Activated CD4-positive, alpha-beta T cell treated with anti-CD3 and anti-CD28 coated beads for 24 hours (primary cell): Measurements from ENCODE around the gene LAMA1.
"Not testable (repeated sequence)": the region's sequence is repeated elsewhere in the genome, so short reads cannot be mapped to it uniquely, and the experiment has no call there.

ENCODE experiments used
- DNase-seq, 2 donors: peaks; one replicate each; pipeline ENCODE4 v3.0.0-alpha.2; 2020; ENCODE audit warnings: low read depth in 2 of 2

LAMA1 gene, protein sequence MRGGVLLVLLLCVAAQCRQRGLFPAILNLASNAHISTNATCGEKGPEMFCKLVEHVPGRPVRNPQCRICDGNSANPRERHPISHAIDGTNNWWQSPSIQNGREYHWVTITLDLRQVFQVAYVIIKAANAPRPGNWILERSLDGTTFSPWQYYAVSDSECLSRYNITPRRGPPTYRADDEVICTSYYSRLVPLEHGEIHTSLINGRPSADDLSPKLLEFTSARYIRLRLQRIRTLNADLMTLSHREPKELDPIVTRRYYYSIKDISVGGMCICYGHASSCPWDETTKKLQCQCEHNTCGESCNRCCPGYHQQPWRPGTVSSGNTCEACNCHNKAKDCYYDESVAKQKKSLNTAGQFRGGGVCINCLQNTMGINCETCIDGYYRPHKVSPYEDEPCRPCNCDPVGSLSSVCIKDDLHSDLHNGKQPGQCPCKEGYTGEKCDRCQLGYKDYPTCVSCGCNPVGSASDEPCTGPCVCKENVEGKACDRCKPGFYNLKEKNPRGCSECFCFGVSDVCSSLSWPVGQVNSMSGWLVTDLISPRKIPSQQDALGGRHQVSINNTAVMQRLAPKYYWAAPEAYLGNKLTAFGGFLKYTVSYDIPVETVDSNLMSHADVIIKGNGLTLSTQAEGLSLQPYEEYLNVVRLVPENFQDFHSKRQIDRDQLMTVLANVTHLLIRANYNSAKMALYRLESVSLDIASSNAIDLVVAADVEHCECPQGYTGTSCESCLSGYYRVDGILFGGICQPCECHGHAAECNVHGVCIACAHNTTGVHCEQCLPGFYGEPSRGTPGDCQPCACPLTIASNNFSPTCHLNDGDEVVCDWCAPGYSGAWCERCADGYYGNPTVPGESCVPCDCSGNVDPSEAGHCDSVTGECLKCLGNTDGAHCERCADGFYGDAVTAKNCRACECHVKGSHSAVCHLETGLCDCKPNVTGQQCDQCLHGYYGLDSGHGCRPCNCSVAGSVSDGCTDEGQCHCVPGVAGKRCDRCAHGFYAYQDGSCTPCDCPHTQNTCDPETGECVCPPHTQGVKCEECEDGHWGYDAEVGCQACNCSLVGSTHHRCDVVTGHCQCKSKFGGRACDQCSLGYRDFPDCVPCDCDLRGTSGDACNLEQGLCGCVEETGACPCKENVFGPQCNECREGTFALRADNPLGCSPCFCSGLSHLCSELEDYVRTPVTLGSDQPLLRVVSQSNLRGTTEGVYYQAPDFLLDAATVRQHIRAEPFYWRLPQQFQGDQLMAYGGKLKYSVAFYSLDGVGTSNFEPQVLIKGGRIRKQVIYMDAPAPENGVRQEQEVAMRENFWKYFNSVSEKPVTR (N-terminal part only)

DNA sequence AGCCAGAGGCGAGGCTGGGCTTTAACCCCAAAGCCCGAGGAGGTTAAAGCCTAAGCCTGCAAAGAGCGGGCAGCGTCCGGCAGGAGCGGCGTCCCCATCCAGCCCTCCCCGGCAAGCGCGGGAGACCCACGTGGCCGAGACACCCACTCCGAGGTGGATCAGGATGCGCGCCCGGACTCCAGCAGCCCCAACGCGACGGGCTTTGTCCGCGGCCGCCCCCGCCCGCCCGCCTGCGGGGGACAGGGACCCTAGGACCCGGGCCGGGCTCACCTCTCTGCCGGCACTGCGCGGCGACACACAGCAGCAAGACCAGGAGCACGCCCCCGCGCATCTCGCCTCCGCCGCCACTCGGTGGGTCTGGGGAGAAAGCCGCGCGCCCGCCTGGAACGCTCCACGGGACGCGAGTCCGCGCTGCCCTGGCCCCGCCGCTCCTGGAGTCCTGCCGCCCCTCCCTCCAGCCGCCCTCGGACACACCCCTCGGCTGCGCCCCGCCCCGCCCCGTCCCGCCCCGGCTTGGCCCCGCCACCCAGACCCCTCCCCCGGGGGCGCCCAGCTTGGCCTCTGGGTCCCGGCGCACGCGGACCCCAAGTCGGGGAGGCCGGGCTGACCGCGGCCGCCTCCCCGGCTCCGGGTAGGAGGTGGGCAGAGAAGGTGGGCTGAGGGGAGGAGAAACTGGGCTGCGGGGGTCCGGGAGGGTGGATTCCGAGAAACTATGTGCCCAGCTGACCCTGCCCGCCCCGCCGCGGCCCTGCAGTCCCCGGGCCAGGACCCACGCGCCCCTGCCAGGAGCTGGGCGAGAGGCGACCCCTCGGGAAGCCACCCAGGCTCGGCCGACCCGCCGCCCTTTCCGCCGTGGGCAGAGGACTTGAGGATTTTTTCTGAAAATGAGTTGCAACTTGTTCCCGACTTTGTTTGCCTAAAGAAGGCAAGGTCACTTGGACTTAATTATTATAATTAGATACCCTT, at the start of gene LAMA1:
TSS of gene LAMA1 (minus strand) at position 408 of the 966 bp plus-strand sequence. CDS start at position 331, 77 bp downstream.
- no peak for DNase-seq

DNA sequence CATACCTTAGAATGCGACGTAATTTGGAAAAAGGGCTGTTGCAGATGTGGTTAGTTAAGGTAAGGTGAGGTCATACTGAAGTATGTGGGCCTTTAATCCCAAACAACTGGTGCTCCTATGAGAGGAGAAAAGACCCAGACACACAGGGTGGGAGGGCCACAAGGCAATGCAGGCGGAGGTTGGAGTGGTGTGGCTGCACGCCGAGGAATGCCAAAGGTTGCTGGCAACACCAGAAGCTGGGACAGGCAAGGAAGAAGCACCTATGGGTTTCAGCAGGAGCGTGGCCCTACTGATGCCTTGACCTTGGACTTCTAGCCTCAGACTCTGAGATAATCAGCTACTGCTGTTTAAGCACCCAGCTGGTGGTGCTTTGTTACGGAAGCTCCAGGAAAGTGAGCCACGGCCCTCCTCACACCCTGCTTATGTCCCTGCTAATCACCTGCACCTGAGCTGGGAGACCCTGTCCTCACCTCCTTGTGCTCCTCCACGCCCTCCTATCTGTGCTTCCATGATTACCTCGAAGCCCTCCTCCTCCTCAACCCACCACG, 48.3 kb upstream of the LAMA1 start:
- DNase-seq, result no peak

DNA sequence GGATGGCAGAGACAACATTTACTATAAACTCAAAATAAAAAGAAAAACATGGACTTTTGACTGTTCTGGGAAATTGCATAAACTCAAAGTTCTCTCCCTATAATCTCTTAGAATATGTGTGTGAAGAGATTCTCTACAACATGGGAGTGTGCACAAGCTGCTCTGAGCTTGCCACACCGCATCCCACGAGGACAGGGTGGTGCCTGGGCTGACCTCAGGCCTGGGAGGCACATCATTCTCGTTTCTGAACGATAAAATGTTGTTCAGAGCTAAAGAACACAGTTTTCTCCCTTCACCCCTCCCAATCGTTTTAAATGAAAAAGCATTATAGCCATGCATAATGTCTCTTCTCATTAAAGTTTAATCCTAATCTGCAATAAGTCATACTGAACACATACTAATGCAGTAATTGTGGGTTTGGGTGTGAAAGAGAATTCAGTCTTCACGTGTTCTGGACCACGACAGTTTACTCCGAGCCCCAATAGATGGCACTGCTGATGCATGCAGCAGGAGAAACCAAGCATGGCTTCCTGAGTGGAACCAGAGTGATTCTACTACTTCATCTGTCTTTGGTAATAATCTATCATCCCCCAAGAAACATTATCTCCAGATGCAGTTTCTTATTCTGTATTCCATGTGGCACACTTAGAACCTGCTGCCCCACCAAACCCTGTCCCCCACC, 46.9 kb upstream of the LAMA1 start:
- DNase-seq, result no peak

DNA sequence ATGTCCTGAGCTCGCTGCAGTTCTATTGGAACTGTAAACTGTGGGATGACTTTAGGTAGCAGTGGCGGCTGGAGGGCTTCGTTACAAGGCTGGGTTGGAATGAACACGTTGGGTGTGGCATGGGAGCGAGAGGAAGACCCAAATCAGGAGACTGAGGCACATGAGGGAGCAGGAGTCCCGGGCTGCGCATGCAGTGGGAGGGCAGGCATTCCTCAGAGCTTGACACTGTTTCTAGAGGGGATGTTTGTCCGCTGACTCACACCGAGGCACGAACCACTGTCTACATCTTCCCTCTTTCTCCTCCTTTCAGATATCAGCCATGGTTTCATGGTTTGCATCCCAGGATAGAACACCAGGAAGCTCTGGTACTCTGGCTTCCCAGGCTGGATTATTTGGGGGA, 40.6 kb upstream of the LAMA1 start:
- no peak for DNase-seq

DNA sequence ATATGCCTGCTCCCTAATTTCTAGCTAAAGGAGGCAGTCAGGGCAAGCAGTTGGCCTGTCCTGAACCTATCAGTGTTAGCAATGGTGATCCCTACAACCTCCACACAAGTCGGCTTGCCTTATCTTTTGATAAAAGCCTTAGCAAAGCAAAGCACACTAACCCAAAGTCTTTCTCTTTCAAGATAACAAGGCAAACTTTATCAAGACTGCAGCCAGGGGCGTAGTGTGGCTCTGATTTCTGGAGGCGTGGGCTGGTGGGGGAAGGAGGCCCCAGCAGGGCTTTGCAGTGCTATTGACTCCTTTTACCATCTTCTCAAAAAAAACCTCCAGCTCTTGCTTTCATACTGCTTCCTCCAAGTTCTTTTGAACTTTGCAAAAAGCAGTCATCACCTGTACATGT, 40.2 kb upstream of the LAMA1 start:
- DNase-seq, result no peak

DNA sequence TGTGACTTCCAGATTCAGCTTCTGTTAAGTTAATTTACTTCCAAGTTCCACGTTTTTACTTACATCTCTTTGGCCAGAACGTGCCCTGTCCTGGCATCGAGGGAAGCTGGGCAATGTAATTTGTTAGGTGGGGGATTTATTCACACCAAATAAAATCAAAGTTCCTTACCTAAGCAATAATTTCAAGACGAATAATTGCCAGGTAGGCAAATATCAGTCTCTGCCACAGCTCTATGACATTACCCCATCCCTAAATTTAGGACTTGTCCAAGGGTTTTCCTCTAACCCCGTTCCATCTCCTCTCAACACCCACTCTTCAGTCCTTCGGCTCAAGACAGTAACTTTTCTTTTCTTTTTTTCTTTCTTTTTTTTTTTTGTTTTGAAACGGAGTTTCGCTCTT, 38.3 kb upstream of the LAMA1 start:
- no peak for DNase-seq

DNA sequence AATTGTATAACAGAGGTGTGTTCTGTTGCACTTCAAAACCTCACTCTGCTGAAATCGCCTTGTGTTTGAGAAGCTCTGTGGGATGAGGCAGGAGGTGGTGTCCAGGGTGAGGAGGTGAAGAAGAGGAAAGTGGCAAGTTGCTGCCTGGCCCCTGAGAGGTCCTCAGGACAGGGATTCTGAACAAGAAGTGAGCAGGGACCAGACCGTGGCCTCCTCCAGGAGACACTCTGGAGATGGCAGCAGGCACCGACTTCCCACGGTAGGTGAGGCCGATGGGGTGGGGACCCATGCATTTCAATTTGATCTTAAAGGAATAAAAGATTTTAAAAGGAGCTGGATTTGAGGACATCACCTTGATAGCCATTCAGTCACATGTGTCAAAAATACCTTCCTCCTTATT, 37.5 kb upstream of the LAMA1 start:
- DNase-seq, result no peak

DNA sequence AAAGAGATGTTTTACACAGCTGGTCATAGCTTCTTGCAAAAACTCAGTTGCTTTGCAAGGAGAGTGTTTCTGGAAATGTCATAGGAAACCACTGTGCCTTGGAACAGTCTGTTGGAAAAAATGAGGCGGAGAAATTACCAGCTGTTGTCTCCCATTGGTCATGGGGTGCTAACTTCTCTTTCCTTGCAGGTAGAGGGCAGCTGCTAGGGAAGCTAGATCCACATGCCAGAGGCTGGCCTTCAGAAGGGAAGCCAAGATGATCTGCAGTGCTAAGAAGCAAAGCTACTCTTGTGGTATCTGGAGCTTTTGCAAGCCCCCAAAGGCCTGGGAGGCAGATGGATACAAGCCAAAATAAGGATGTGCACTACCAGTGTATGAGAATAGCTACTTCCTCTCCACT, 34.8 kb upstream of the LAMA1 start:
- DNase-seq, result no peak

DNA sequence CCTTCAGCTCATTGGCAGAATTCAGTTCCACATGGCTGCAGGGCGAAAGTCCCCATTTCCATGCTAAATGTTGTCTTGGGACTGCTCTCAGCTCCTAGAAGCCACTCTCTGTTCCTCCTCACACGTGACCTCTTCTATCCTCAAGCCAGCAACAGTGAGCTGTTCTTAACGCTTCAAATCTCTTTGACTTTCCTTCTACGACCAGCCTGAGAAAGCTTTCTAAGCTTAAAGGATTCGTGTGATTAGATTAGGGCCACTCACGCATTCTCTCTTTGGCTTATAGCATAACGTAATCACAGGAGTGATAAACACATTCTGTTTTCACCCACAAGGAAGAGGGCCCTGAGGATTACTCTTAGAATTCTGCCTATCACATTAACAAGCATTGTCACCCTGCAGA, 29.8 kb upstream of the LAMA1 start:
- no peak for DNase-seq

DNA sequence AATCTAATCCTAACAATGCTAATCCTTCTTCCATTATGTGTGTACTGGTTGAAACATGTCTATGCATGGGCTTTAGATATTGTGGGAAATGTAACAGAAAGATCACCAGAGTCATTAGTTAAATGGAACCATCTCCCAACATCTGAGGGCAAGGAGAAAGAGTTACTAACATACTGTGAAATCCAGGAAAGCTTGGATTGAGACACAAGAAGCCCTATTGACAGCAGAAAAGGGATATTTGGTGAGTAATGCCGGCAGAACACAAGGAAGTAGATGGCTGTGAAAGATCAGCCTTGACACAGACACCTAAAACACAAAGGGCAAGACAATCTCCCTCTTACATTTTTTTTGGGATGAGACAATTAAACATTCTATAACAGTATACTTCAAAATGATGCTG, 28.5 kb upstream of the LAMA1 start:
- DNase-seq, result no peak

DNA sequence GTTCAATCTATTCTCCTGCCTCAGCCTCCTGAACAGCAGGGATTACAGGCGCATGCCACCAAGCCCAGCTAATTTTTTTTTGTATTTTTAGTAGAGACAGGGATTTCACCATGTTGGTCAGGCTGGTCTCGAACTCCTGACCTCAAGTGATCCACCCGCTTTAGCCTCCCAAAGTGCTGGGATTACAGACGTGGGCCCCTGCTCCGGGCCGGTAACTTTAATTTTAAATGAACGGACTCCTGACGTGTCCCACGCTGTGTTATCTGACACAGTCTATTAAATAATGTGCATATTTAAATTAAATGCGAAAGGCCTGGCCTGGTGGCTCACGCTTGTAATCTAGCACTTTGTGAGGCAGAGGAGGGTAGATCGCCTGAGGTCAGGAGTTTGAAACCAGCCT, 27.3 kb upstream of the LAMA1 start:
- not testable (repeated sequence) for DNase-seq

DNA sequence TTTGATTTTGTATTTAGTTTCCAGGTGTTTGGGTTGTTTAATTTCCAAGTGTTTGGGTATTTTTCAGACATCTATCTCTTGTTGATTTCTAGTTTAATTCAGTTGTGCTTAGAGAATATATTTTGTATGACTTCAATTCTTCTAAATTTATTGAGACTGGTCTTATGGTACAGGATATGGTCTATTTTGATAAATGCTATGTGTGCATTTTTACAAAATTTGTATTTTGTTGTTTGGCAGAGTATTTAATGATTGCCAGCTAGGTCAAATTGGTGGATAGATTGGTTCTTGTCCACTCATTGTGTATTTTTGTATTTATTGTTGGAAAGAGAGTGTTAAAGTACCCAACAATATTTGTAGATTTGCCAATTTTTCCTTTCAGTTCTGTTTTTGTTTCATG, 23.7 kb upstream of the LAMA1 start:
- no peak for DNase-seq

DNA sequence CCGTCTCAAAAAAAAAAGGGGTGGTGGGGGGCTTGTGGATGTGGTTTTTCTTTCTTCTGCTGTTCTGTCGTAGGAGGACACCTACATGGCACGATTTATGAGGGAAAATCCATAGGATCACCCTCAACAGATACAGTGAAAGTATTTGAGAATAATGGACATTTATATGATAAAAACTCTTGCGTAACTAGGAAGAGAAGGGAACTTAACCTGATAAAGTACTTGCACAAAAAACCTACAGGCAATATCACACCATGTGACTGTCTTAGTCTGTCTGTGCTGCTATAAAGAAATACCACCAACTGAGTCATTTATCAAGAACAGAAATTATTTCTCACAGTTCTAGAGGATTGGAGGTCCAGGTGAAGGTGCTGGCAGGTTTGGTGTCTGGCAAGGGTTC, 21.8 kb upstream of the LAMA1 start:
- no peak for DNase-seq

DNA sequence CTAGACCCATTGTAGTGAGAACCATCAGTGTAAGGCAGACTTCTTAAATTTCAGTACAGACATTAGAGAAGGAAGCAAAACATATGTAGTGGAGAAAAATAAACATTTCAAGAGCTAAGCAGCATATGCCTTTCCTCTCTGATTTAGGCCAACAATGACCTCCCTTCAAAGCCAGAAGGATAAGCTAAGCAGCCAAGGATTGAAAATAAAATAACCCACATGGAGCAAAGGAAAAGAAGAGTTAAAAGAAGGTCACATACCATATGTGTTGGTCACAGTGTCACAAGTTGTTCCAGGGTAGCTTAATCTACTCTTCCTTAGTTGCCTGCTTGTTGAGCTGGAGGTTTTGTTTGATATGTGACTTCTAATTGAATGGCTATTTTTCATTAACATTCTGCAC, 15.6 kb upstream of the LAMA1 start:
- DNase-seq, result no peak

DNA sequence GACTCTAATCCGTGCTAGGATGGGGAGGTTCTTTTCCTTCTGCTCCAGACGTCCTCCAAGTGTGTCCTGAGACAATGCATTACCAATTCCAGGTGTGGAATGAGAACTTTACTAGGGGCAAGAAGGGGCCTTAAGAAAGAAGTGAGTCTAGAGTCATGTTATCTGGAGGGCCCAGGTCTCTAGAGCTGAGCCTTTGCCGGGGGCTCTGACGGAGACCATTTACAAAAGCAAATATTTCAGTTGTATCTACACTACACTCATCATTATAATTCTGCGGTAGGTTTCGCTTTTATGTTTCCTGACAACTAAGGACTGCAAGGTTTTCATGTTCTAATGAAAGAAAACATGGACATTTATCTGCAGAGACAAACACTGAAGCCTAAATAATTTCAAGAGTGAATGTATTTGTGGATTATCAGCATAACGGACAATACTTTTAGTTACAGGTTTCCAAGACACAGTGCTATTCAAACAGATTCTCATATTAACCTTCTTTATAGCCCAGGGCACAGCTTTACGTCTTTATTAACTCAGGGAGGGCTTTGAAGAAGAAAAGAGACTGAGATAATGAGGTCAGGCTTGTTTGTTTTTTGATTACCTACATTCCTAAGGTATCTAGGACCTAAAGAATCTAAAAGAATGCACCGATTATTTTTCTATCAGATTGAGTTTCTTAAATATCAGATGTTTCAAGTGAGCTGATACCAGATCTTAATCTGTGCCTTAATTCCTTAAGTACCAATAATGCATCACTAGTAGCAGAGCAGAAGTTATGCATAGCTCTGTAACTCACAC, 15.0 kb upstream of the LAMA1 start:
- no peak for DNase-seq

DNA sequence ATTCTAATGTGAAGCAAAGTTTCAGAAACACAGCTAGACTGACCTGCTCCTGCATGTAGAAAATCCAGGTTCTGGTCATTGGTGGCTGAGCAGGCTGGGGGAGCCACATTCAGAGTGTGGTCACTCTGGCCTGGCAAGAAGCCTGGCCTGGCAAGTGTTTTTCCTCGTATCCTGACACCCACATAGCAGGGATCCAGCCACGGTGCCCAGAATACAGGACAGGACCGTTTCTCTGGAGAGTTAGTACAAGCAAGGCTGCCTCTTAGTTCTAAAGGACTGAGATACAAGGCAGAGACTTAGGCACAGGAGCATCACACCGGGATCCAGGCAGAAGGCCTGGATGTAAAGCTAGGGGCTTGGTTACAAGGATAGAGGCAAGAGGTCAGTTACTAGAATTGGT, 4.8 kb upstream of the LAMA1 start:
- DNase-seq, result no peak

DNA sequence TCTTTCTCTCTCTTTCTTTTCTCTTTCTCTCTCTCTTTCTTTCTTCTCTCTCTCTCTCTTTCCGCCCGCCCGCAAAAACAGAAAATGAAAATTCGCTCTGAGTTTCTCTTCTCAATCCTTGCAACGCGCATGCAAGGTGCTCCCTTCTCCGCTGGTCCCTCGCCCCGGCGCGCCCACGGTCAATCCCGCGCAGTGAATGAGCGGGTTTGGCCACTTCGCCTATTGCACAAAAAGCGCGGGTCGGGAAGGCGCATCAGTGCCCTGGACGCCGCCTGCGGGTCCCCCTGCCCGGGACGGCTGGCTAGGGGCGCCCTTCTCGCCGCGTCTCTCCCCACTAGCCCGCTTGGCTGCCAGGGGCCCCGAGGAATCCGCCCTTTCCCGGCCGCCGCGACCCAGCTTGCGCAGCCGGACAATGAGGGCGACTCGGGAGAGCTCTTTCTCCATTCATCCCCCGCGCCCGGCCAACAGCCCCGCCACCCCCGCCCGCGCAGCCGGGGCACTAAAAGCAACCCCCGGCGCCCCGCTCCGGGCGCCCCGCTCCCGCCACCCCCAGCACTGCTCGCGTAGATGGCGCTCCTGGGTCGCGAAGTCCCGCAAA, 706 bp downstream of the LAMA1 start:
- no peak for DNase-seq

DNA sequence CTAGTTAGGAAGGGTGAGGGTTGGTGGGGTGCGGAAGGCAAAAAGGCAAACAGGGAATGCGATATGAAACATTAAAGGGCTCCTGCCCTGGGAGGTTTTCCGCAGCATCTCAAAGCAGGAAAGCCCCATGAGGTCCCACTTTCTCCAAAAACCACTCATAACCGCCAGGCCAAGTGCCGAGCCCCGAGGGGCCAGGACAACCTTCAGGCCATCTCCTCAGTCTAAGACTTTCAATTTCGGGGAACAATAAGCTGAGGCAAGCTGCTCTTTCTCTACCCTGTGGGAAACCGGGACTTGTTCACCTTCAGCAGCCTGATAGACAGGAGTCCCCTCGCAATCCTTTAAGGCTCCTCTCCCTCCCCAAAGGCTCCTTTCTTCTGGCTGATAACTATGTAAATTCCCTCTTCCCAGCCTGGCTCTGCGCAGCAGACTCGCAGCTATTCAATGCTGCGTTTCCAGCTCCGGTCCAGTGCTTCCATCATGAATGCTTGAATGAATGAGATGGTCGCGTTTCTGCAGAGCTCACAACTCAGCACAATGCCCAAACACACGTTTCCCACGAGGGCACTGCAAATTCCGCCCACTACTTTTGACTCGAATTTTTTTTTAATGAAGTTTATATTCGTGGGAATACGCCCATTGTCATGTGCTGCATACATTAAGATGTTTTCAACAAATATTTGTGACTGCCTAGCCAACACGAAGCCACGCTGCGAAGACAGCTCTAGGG, 1.4 kb downstream of the LAMA1 start:
- DNase-seq, result no peak
